GM19023 (cell line): ENCODE measurements around the gene TFPT.
"Not testable (repeated sequence)": the region's sequence is repeated elsewhere in the genome, so short reads cannot be mapped to it uniquely, and the experiment has no call there.

Experiments used
- ATAC-seq: cut with Tn5 transposase; IDR thresholded peaks from one replicate; pipeline ENCODE4 v1.9.1; 2021; ENCODE audit warnings: mild to moderate bottlenecking, moderate library complexity; ENCODE audit not compliant: unreplicated experiment

Gene TFPT

DNA sequence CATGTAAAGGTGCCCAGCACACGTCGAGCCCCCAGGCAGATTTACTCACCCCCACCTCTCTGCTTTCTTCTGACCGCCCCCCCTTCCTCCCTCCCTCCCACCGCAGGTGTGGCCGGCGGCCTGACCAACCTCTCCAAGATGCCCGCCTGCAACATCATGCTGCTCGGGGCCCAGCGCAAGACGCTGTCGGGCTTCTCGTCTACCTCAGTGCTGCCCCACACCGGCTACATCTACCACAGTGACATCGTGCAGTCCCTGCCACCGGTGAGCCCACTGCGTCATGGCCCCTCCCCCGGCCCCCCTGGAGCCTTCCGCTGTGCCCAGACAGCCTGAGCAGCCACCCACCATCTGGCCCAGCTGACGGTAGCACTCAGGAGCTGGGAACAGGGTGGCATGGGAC, 8.9 kb upstream of the TFPT start:
- ATAC-seq: no peak

DNA sequence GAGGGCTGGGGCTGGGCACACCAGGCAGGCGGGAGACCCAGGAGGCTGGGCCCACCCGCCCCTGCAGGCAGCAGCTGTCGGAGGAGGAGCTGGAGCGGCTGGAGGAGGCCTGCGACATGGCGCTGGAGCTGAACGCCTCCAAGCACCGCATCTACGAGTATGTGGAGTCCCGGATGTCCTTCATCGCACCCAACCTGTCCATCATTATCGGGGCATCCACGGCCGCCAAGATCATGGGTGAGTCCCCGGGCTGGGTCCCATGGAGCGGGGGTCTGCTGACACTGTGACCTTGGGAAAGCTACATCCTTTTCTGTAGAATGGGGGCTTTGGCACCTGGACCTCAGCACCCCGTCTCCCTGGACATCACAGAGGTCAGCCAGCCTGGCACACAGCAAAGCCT, 8.2 kb upstream of the TFPT start:
- ATAC-seq: no peak

DNA sequence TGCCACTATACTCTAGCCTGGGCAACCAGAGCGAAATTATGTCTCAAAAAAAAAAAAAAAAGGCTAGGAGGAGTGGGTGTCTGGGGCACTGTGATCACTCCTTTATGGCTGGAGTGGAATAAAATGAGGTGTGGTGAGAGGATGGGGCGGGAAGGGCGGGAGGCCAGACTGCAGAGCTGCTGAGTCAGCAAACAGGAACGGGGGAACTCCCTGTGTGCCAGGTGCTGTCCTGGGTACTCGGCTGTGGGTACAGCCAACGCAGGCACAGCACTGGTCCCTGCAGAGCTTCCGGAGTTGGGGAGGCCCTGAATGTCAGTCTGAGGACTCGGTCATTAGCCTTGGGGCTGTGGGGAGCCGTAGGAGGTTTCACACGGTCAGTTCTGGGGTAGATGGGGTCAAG, 5.8 kb upstream of the TFPT start:
- no peak for ATAC-seq

DNA sequence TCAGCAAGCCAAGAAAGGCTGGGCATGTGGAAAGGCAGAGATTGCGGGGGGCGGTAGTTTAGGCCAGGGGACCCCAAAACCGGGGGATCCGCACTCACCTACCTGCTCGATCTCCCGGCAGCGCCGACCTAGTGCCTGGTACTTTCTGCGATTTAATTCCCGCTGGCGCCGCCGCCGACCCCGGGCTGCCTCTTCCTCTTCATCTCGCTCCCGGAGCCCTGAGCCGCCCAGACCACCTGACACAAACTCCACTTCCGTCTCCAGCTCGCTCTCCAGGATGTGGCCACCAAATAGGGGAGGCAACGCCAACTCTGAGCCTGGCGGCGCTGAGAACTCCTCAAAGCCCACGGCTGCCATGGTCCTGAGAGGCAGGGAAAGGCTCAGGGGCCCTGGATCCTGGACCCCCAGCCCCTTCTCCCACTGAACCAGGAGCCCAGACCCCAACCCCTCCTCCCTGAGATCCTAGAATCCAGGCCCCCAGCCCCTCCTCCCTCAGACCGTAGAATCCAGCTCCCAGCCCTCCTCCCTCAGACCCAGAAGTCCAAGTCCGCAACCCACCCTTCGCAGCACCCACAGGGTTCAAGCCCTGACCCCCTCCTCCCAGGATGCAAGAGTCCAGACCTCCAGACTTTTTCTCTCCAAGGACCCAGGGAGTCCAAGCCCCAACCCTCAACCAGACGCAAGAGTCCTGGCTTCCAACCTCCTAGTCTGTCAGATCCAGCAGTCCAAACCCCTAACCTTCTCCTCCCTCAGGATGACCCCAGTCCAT, 933 bp downstream of the TFPT start:
- ATAC-seq: no peak

DNA sequence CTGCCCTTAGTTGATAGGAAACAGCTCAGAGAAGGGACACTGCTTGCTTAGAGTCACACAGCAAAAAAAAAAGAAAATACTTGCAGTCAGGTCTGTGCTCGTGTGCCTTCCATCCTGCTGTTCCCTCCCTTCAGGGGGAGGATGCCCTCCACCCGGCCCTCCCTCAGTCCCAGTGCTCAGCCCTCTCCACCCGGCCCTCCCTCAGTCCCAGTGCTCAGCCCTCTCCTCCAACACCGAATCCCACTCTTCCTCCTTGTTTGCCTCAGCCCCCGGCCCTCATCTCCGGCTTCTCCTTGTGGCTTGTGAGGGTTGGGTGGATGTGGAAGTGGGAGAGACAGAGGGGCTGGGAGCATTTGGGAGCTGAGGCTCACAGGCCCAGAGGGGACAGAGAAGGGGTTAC, 5.8 kb downstream of the TFPT start:
- ATAC-seq: no peak

DNA sequence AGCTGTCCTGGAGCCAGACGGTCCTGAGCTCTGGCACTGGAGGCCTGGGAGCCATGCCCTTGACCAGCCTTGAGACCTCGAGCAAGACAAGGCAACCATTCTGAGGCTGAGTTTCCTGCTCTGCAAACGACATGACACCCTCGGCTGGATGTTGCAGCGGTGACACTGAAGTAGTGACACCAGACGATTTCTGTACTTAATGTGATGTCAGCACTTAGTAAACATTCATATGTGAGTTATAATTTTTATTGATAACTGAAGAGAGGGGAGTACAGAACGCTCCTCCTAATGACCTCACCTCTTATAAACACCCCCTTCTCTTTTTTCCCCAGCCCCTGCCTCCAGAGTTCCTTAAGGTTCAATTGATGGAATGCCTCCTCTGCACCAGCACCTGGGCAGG, 7.0 kb downstream of the TFPT start:
- no peak for ATAC-seq

DNA sequence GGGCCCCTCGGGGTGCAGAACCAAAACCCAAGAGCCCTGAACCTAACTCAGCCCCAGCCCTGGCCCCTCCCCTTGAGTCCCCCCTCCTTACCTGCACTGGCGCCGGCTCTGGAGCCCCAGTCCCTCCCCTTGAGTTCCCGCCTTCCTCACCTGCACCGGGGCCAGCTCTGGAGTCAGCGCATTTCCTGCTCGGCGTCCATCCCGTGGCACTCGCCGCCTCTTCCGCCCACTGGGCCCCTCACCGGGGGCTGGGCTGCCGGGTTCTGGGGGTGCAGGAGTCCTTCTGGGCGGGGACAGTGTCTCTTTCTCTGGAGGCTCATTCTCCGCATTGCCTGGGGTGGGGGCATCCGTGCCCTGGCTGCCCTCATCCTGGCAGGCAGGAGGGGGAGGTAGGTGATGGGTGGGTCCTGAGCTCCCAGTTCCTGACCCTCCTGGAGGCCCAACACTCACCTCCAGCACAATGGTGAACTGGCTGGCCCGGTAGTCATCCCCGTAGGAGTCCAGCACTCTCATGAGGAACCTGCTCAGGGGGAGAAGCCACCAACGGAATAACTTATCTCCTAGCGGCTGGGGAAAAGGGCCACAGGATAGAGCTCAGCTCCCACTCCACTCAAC, 7.5 kb downstream of the TFPT start:
- no peak for ATAC-seq

DNA sequence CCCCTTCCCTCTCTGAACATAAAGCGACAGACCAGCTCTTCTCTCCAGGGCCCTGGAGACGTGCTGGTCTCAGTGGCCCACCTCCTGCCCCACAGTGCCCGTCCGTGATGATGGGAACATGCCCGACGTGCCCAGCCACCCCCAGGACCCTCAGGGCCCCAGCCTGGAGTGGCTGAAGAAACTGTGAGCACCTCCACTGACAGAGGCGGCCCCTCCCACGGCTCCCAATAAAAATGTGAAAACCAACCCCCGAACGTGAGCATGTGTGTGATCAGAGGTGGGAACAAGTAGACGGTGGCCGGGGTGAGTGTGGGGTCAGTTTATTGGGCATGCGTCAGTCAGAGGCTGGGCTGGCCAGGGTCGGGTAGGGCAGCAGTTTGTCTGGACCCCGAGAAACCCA, 8.7 kb downstream of the TFPT start:
- ATAC-seq: no peak

DNA sequence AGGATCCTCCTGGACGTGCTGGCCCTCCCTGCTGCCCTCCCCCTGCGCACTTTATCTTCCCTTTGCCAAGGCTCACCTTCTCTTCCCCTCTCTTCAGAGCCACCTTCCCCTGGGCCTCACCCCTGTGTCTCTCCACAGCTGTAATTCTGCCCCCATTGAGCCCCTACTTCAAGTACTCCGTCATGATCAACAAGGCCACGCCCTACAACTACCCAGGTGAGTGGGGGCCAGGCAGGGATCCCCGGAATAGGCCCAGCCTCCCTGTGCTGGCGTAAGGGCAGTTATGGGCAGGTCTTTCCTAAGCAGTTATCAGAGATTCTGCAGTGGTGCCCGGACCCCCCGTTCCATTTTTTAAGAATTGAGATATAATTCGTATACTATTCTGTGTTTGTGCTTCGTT, 9.7 kb downstream of the TFPT start:
- ATAC-seq: no peak

DNA sequence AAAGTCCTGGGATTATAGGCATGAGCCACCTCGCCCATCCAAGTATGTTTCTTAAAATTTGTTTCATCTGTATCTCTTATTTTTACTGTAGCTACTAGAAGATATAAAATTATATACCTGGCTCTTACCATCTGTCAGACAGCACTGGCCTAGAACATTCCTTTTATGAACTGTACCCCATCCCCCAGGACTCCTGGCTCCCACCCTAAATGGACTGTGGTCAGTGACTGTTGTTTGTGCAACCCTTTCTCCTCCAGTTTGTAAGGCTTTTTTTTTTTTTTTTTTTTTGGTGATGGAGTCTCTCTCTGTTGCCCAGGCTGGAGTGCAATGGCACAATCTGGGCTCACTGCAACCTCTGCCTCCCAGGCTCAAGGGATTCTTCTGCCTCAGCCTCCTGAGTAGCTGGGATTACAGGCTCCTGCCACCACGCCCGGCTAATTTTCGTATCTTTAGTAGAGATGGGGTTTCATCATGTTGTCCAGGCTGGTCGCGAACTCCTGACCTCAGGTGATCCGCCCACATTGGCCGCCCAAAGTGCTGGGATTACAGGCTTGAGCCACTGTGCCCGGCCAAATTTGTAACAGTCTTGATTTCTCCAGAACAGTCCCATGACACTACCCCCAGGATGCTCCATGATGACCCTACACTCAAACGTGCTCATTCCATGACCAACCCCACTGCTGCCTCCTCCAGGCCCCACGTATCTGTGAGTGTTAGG, 10.3 kb downstream of the TFPT start:
- no peak for ATAC-seq

DNA sequence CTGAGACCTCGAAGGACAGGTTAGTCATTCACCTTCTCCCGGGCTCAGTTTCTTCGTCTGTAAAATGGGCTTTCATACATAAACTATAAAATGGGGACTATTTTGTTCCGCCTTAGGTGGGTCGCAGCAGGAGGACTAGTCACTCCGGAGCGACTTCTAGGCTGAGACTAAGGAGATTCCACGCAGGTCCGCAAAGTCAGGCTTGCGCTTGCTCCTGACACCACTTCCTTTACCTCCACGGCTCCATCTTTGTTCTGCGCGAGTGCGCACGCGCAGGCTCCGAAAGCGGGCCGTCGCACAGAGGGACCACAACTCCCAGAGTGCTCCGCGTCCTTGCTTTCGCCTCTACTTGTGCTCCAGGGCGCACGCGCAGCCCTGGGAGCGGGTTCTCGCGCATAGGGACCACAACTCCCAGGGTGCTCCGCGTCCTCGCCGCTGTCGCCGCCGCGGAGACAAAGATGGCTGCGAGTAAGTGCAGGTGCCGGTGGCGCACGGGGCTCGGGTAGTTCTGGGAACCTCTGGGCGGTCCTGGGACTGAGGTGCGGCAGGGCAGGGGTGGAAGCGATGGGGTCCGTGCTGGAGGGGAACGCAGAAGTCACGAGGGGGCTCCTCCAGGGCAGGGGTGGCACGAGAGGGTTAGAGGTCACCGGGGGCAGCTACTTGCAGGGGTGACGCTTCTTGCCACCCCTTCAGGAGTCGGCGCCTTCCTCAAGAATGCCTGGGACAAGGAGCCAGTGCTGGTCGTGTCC, 12.9 kb downstream of the TFPT start, which contains the start of gene NDUFA3:
TSS of gene NDUFA3 (plus strand) at position 435 of the 749 bp plus-strand sequence. CDS start at position 459, 24 bp downstream.
- peak; percentile 97 for ATAC-seq

DNA sequence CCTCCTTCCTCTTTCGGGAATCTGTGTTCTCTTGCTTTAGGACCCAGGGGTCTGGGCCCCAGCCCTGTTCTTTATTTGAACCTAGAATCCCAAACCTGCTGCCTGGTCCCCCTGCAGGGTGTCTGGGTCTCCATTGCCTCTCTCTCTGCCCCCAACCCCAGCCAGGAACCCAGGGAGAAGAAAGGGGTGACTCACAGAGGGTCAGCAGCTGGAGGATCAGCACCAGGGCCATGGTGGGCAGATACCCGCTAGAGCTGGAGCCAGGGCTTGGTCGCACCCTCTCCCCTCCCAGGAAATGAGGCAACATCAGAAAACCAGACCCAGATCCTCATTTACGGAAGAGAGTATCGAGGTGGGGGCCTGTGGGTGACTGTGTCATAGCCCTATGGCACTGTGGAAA, 14.9 kb downstream of the TFPT start, which contains the start of gene OSCAR:
TSS of gene OSCAR (minus strand) at position 243 of the 400 bp plus-strand sequence. CDS start at position 232, 11 bp downstream.
- no peak for ATAC-seq

DNA sequence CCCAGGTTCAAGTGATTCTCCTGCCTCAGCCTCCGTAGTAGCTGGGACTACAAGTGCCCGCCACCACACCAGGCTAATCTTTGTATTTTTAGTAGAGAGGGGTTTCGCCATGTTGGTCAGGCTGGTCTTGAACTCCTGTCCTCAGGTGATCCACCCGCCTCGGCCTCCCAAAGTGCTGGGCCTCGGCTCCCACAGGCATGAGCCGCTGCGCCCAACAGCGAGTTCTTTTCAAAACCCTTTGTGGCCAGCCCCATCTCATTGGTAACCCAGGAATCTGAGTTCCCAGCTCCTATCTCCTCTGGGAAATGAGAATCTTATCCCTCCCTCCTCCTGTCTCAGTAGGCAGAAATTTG, 15.6 kb downstream of the TFPT start:
- not testable (repeated sequence) for ATAC-seq

DNA sequence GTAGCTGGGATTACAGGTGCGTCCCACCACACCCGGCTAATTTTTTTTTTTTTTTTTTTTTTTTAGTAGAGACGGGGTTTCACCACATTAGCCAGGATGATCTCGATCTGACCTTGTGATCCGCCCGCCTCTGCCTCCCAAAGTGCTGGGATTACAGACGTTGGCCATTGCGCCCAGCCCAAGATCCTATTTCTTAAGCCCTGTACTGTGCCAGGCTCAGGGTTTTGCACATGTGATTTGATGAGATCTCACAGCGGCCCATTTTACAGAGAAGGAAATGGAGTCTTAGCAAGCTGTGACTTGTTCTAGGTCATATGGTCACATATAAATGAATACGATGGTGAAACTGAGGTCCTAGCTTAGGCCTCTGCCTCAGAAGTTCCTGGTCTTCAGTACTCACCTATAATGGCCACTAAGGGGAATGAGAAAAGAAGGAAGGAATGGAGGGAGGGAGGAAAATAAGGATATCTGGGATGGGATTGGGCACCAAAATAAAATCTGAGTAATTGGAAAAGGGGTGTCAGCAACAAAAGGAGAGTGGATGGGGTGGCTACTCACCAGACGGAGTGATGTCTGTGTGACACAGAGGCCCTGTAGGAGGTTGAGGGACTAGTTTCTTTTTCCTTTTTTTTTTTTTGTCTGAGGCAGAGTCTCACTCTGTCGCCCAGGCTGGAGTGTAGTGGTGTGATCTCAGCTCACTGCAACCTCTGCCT, 16.1 kb downstream of the TFPT start:
- no peak for ATAC-seq

DNA sequence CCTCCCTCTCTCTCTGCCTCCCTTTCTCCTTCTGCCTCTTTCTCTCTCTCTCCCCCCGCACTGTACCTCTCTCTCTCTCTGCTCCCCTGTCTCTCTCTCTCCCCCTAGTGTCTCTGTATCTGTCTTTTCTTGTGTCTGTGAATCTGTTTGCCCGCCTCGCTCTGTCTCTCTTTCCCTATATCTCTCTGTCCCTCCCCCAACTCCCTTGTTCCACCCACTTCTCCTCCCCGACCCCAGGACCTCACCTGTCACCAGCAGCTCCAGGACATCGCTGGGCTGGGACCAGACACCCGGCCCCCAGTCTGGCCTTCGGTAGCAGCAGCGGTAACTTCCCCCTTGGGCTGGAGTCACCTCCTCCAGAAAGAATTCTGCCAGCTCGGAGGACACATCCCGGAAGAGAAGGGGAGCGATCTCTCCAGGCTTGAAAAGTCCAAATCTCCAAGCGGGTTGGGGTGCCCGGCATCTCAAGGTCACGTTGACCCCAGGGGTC, 18.8 kb downstream of the TFPT start:
- ATAC-seq: no peak

DNA sequence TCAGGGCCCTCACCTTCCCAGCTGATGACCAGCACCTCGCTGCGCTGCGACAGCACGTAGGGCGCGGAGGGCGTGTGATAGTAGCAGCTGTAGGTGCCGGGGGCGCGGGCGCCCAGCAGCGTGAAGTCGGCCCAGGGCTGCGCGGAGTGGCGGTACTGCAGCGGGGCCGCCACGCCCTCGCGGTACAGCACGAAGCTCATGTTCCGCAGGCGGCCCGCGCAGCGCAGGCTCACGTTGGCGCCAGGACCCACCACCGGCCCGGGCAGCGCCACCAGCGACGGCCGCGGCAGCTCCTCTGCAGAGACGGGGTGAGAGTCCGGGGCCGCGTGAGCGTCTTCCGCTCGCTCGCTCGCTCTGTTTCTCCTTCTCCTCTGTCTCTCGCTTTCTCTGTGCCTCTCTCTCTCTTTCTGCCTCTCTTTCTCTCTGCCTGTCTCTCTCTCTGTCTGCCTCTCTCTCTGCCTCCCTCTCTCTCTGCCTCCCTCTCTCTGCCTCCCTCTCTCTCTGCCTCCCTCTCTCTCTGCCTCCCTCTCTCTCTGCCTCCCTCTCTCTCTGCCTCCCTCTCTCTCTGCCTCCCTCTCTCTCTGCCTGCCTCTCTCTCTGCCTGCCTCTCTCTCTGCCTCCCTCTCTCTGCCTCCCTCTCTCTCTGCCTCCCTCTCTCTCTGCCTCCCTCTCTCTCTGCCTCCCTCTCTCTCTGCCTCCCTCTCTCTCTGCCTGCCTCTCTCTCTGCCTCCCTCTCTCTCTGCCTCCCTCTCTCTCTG, 19.4 kb downstream of the TFPT start:
- ATAC-seq: not testable (repeated sequence)

DNA sequence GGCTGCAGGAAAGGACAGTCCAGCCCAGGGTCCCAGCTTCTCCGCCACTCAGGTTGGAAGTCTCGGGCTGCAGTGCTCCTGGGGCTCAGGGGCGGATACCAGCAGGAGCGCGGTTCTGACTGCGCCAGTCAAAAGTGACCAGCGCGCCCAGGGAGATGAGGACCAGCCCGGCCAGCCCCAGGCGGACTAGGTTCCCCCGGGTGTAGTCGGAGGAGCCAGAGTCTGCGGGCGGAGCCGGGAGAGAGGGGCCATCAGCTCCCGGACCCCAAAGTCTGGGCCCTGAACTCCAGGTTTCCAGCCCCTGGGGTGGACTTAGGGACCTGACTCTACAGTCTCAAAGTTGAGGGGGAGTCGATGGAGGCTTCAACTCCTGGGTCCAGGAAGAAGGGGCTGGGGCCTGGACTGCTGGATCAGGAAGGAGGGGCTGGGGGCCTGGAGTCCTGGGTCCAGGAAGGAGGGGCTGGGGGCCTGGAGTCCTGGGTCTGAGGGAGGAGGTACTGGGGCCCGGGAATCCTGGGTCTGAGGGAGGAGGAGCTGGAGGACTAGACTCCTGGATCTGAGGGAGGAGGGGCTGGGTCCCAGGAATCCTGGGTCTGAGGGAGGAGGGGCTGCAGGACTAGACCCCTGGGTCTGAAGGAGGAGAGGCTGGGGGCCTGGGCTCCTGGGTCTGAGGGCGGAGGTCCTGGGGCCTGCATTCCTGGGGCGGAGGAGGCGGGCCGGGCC, 20.2 kb downstream of the TFPT start:
- ATAC-seq: no peak

DNA sequence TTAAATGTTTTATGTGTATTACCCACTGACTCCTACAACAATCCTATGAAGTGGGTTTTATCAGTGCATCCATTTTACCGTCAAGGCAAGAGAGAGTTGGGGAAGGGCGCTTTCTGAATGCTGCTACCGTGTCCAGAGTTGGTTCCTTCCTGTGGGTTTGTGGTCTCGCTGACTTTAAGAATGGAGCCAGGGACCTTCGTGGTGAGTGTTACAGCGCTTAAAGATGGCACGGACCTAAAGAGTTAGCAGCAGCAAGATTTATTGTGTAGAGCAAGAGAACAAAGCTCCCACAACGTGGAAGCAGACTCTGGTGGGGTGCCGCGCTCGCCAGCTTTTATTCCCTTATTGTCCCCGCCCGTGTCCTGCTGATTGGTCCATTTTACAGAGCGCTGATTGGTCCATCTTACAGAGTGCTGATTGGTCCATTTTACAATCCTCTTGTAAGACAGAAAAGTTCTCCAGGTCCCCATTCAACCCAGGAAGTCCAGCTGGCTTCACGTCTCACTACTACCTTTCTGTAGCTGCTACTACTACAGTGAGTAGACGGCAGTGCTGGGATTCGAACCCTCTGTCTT, 20.9 kb downstream of the TFPT start:
- no peak for ATAC-seq

DNA sequence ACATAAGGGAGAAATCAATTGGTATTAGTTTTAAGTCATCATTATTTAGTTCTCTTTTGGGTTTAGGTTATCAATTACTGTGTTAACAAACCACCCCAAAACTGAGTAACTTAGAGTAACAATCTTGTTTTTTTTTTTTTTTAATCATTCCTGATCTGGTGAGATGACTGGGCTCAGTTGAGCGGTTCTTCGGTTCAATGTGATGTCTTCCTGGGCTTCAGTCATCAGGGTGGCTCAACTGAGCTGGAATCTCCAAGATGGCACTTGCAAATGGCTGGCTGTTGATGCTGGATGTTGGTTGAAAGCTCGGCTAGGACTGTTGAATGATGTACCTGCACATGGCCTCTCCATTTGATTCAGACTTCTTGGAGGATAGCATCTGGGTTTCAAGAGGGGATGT, 31.0 kb downstream of the TFPT start:
- ATAC-seq: no peak
